IMR-90 (cell line): Measurements from ENCODE around the gene NEK4. TPM values are rescaled to one million over a fixed set of nuclear protein-coding genes. Genes with fewer than 3 reads are reported as not detected.

Experiments used
- ATAC-seq: fragments of 200-7000 bp; cut with Tn5 transposase; 2 replicates; pipeline ENCODE4 v1.9.1; 2020; ENCODE audit warnings: low read depth, mild to moderate bottlenecking, moderate library complexity
- BruUV-seq: library from RNA; stranded (reverse); fragments of 400-500 nt; replicated peaks from 2 replicates; lab custom pipeline; 2021; lab: Mats Ljungman, UMichigan
- CTCF ChIA-PET: fragments of 300-600 bp; formaldehyde crosslinking; extraction: SDS; loops from one replicate; lab custom pipeline; 2021; ENCODE audit warnings: antibody characterized with exemption; lab: Yijun Ruan, JAX
- POLR2A ChIA-PET: fragments of 300-600 bp; sonication (Branson Sonifier 250); formaldehyde crosslinking; loops from one replicate; lab custom pipeline; 2022; ENCODE audit warnings: antibody characterized with exemption; ENCODE audit not compliant: unreplicated experiment; lab: Charles Lee
- DNase-seq: peaks from one replicate; pipeline ENCODE4 v3.0.0; 2013
- H2AFZ ChIP-seq: replicated peaks from 2 replicates; pipeline ENCODE3; 2013; ENCODE audit warnings: low read length, mild to moderate bottlenecking; ENCODE audit not compliant: poor library complexity
- H2AK5ac ChIP-seq: 2 replicates; pipeline ENCODE4 v1.6.1; 2013; ENCODE audit warnings: low read depth, low read length, inconsistent platforms
- H2AK9ac ChIP-seq: replicated peaks from 2 replicates; pipeline ENCODE3; 2013; ENCODE audit warnings: mild to moderate bottlenecking, low read depth, low read length, moderate library complexity; ENCODE audit not compliant: poor library complexity
- H2BK120ac ChIP-seq: 2 replicates; pipeline ENCODE4 v1.6.1; 2013; ENCODE audit warnings: low read depth, low read length, inconsistent platforms
- H2BK15ac ChIP-seq: 3 replicates; pipeline ENCODE4 v1.6.1; 2013; ENCODE audit warnings: low read depth, low read length, inconsistent platforms
- H2BK20ac ChIP-seq: 2 replicates; pipeline ENCODE4 v1.6.1; 2013; ENCODE audit warnings: low read depth, mild to moderate bottlenecking, inconsistent platforms, low read length, moderate library complexity
- H2BK5ac ChIP-seq: 2 replicates; pipeline ENCODE4 v1.6.1; 2013; ENCODE audit warnings: mild to moderate bottlenecking, low read depth, low read length, inconsistent platforms; ENCODE audit not compliant: poor library complexity, severe bottlenecking
- H3K14ac ChIP-seq: replicated peaks from 2 replicates; pipeline ENCODE4 v1.6.1; 2013; ENCODE audit warnings: low read depth, low read length, inconsistent platforms
- H3K18ac ChIP-seq: 2 replicates; pipeline ENCODE4 v1.6.1; 2013; ENCODE audit warnings: low read depth, low read length, control low read depth
- H3K23ac ChIP-seq: 2 replicates; pipeline ENCODE4 v1.6.1; 2013; ENCODE audit warnings: low read depth, low read length, inconsistent platforms
- H3K27ac ChIP-seq: 2 replicates; pipeline ENCODE4 v1.5.1; 2013; ENCODE audit warnings: mild to moderate bottlenecking, control low read depth, low read length; ENCODE audit not compliant: insufficient read depth
- H3K27me3 ChIP-seq: 2 replicates; pipeline ENCODE4 v1.6.1; 2013; ENCODE audit warnings: low read length; ENCODE audit not compliant: control insufficient read depth, insufficient read depth
- H3K36me3 ChIP-seq: 2 replicates; pipeline ENCODE4 v1.6.1; 2013; ENCODE audit warnings: low read length, mixed read lengths; ENCODE audit not compliant: control insufficient read depth, insufficient read depth
- H3K4ac ChIP-seq: 2 replicates; pipeline ENCODE4 v1.6.1; 2013; ENCODE audit warnings: low read depth, low read length, inconsistent platforms
- H3K4me1 ChIP-seq: 2 replicates; pipeline ENCODE4 v1.6.1; 2013; ENCODE audit warnings: low read length, mixed read lengths; ENCODE audit not compliant: control insufficient read depth, insufficient read depth
- H3K4me2 ChIP-seq: 2 replicates; pipeline ENCODE4 v1.6.1; 2013; ENCODE audit warnings: low read depth, mild to moderate bottlenecking, control low read depth, low read length, moderate library complexity
- H3K4me3 ChIP-seq: 2 replicates; pipeline ENCODE4 v1.5.1; 2013; ENCODE audit warnings: low read depth, mild to moderate bottlenecking, control low read depth, low read length, moderate library complexity; ENCODE audit not compliant: insufficient read depth
- H3K56ac ChIP-seq: 2 replicates; pipeline ENCODE4 v1.6.1; 2013; ENCODE audit warnings: low read length, inconsistent platforms; ENCODE audit not compliant: insufficient read depth; ENCODE audit errors: extremely low read depth
- H3K79me1 ChIP-seq, 2 experiments: 2 replicates each; pipeline ENCODE4 v1.6.1; 2013; ENCODE audit warnings: low read length in 2 of 2, inconsistent platforms in 1 of 2, low read depth in 1 of 2
- H3K9ac ChIP-seq: 2 replicates; pipeline ENCODE4 v1.6.1; 2013; ENCODE audit warnings: low read depth, low read length, control low read depth
- H3K9me1 ChIP-seq: 2 replicates; pipeline ENCODE4 v1.6.1; 2013; ENCODE audit warnings: low read length, inconsistent platforms; ENCODE audit not compliant: insufficient read depth
- H3K9me3 ChIP-seq: 2 replicates; pipeline ENCODE4 v1.6.1; 2013; ENCODE audit warnings: low read length; ENCODE audit not compliant: control insufficient read depth, insufficient read depth
- H4K20me1 ChIP-seq: 2 replicates; pipeline ENCODE4 v1.6.1; 2013; ENCODE audit warnings: low read length, inconsistent platforms; ENCODE audit not compliant: insufficient read depth
- H4K5ac ChIP-seq: 2 replicates; pipeline ENCODE4 v1.6.1; 2013; ENCODE audit warnings: mild to moderate bottlenecking, low read depth, low read length, control low read depth
- H4K8ac ChIP-seq, 2 experiments: 2 replicates each; pipeline ENCODE4 v1.6.1; 2013; ENCODE audit warnings: low read depth in 2 of 2, low read length in 2 of 2, control low read depth in 1 of 2, inconsistent platforms in 1 of 2
- H4K91ac ChIP-seq: 2 replicates; pipeline ENCODE4 v1.6.1; 2013; ENCODE audit warnings: low read depth, low read length, inconsistent platforms; ENCODE audit not compliant: insufficient read depth
- CHD1 ChIP-seq: IDR thresholded peaks from 2 replicates; pipeline ENCODE4 v1.6.1; 2012; ENCODE audit warnings: low read depth, low read length, improper control_type of control experiment
- CTCF ChIP-seq: conservative IDR thresholded peaks from 2 replicates; pipeline ENCODE4 v1.5.1; 2012; ENCODE audit warnings: mild to moderate bottlenecking, low read depth, low read length, improper control_type of control experiment
- ELK1 ChIP-seq: fragments of 150-350 bp; IDR thresholded peaks from 2 replicates; pipeline ENCODE4 v1.6.1; 2016; ENCODE audit warnings: low read depth, mild to moderate bottlenecking, low read length, moderate library complexity, borderline replicate concordance
- RAD21 ChIP-seq: IDR thresholded peaks from 2 replicates; pipeline ENCODE4 v1.6.1; 2012; ENCODE audit warnings: low read length, improper control_type of control experiment
- SMC3 ChIP-seq: fragments of 150-350 bp; IDR thresholded peaks from 2 replicates; pipeline ENCODE4 v1.6.1; 2016; ENCODE audit warnings: low read depth, mild to moderate bottlenecking, antibody characterized with exemption, low read length, moderate library complexity
- WGBS, 2 experiments: methylation state at CpG; one replicate each; pipeline versions ENCODE4 v1.1.5 to v1.1.7; 2013; ENCODE audit warnings: missing lambda C conversion rate in 2 of 2; ENCODE audit not compliant: insufficient read length in 1 of 2; ENCODE audit errors: extremely low coverage in 2 of 2; 5-methylcytosine and 5-hydroxymethylcytosine counted together
- dilution Hi-C: fragments of 300-500 bp; cut with HindIII; formaldehyde crosslinking; loops from one replicate; pipeline ENCODE4 v1.14.3; 2018; ENCODE audit warnings: low sequenced_read_pairs; ENCODE audit not compliant: unreplicated experiment
- in situ Hi-C: fragments of 300-500 bp; cut with MboI; formaldehyde crosslinking; loops from 3 replicates; pipeline ENCODE4 v1.14.3; 2019; ENCODE audit warnings: low sequenced_read_pairs, inconsistent platforms, mixed read lengths
- intact Hi-C: fragments of 100-400 bp; cut with micrococcal nuclease; formaldehyde crosslinking; loops from 2 replicates; pipeline ENCODE4 v1.10.0; 2022
- polyA plus RNA-seq, 3 experiments: library from polyadenylated mRNA; depleted of rRNA; stranded (reverse); fragments of >200 nt; gene quantifications; 2 replicates each; pipeline ENCODE4 v1.2.3, GENCODE V29; 2012; ENCODE audit warnings: low replicate concordance in 1 of 3
- total RNA-seq: library from RNA; depleted of rRNA; stranded (reverse); fragments of >200 nt; gene quantifications from 2 replicates; pipeline ENCODE4 v1.2.3, GENCODE V29; 2012

NEK4 gene
- total and polyA plus RNA-seq, 2 of the 4 experiments (the other 2 are of a cell fraction): 10.3 to 24.7 TPM

GRCh38 chr3:52742418-52743041 is 28.2 kb downstream of the NEK4 start:
- H3K36me3 ChIP-seq: peaks cover 29% of the 10 kb centered on the region
- H4K8ac ChIP-seq: no peak overlapping the region
- no peak overlapping the region for H2BK5ac ChIP-seq
- no peak overlapping the region for H3K4ac ChIP-seq
- WGBS, 2 experiments: no CpG with 5 or more reads among the region's 3 CpGs
- H2AK9ac ChIP-seq: no peak overlapping the region
- H3K9ac ChIP-seq: no peak overlapping the region
- DNase-seq (peak; percentile 34), ATAC-seq (peak; percentile 71)
- no peak overlapping the region for H3K18ac ChIP-seq
- no peak for TF ChIP-seq CHD1
- peak; percentile 68 for TF ChIP-seq CTCF
- TF ChIP-seq SMC3: peak; percentile 72
- peak; percentile 79 for TF ChIP-seq RAD21
- no peak for TF ChIP-seq ELK1
- no peaks in the 10 kb centered on the region for H3K27me3 ChIP-seq
- CTCF ChIA-PET: interaction anchor here (0.7 to 1.3 kb wide), 4 partner anchors 70 to 372 kb away, joined by 3 to 4 read pairs (median 3); no protein-coding TSS in a partner anchor
- H3K9me1 ChIP-seq: no peaks in the 10 kb centered on the region
- no peak overlapping the region for H3K4me2 ChIP-seq
- POLR2A ChIA-PET: no interaction called here
- no peak overlapping the region for H2AK5ac ChIP-seq
- no peak overlapping the region for H3K4me3 ChIP-seq
- H3K27ac ChIP-seq: no peak overlapping the region
- no peak overlapping the region for H3K56ac ChIP-seq
- H4K20me1 ChIP-seq: no peaks in the 10 kb centered on the region
- no peaks in the 10 kb centered on the region for H3K79me1 ChIP-seq
- in situ Hi-C loops (loop anchor here (10.0 kb wide), 1 partner anchor 332 kb away; no protein-coding TSS in a partner anchor), dilution Hi-C loops (no loop called here), intact Hi-C loops (loop anchor here (1.0 to 5.0 kb wide), 4 partner anchors 78 to 330 kb away; no protein-coding TSS in a partner anchor)
- H4K5ac ChIP-seq: no peak overlapping the region
- H2BK20ac ChIP-seq: no peak overlapping the region
- no peak overlapping the region for H3K14ac ChIP-seq
- H4K91ac ChIP-seq: no peak overlapping the region
- no peak overlapping the region for H3K23ac ChIP-seq
- no peak overlapping the region for H2AFZ ChIP-seq
- no peak overlapping the region for H2BK15ac ChIP-seq
- H3K4me1 ChIP-seq: no peaks in the 10 kb centered on the region
- no peaks in the 10 kb centered on the region for H3K9me3 ChIP-seq
- H2BK120ac ChIP-seq: no peak overlapping the region
- BruUV-seq: no TSS peak
